GM23248 (cell line): ENCODE measurements around the gene NOX4. TPM values are rescaled to one million over a fixed set of nuclear protein-coding genes. Genes with fewer than 3 reads are reported as not detected.

Source experiments
- DNase-seq: peaks from one replicate; pipeline ENCODE4 v3.0.0-alpha.2; 2015
- H2AFZ ChIP-seq: fragments of 200-600 bp; sonication (generic); 2 replicates; pipeline ENCODE4 v1.6.1; 2016; ENCODE audit warnings: antibody characterized with exemption
- H3F3A ChIP-seq: fragments of 200-600 bp; sonication (generic); 2 replicates; pipeline ENCODE4 v1.6.1; 2016; ENCODE audit warnings: mild to moderate bottlenecking, antibody characterized with exemption, mixed run types; ENCODE audit not compliant: insufficient read depth
- H3K27ac ChIP-seq: fragments of 200-600 bp; sonication (generic); 2 replicates; pipeline ENCODE4 v1.5.1; 2016; ENCODE audit warnings: mild to moderate bottlenecking
- H3K27me3 ChIP-seq: fragments of 200-600 bp; sonication (generic); replicated peaks from 2 replicates; pipeline ENCODE4 v1.6.1; 2016; ENCODE audit warnings: mild to moderate bottlenecking; ENCODE audit not compliant: insufficient read depth
- H3K36me3 ChIP-seq: fragments of 200-600 bp; sonication (generic); 2 replicates; pipeline ENCODE4 v1.6.1; 2016; ENCODE audit warnings: low read depth, mild to moderate bottlenecking
- H3K4me1 ChIP-seq: fragments of 200-600 bp; sonication (generic); 2 replicates; pipeline ENCODE4 v1.6.1; 2016; ENCODE audit warnings: mild to moderate bottlenecking; ENCODE audit not compliant: insufficient read depth
- H3K4me2 ChIP-seq: fragments of 200-600 bp; sonication (generic); one replicate; pipeline ENCODE4 v1.6.1; 2016; ENCODE audit warnings: mild to moderate bottlenecking; ENCODE audit not compliant: unreplicated experiment
- H3K4me3 ChIP-seq: fragments of 200-600 bp; sonication (generic); 2 replicates; pipeline ENCODE4 v1.5.1; 2016; ENCODE audit warnings: mild to moderate bottlenecking
- H3K79me2 ChIP-seq: fragments of 200-600 bp; sonication (generic); 2 replicates; pipeline ENCODE4 v1.6.1; 2016; ENCODE audit warnings: mild to moderate bottlenecking; ENCODE audit not compliant: insufficient read depth
- H3K9ac ChIP-seq: fragments of 200-600 bp; sonication (generic); 2 replicates; pipeline ENCODE4 v1.6.1; 2016; ENCODE audit warnings: mild to moderate bottlenecking
- H3K9me2 ChIP-seq: fragments of 200-600 bp; sonication (generic); 2 replicates; pipeline ENCODE4 v1.6.1; 2016; ENCODE audit warnings: mixed run types, mild to moderate bottlenecking, moderate library complexity; ENCODE audit not compliant: insufficient read depth
- H3K9me3 ChIP-seq: fragments of 200-600 bp; sonication (generic); one replicate; pipeline ENCODE4 v1.6.1; 2017; ENCODE audit warnings: low read depth
- H4K20me1 ChIP-seq: fragments of 200-600 bp; sonication (generic); 2 replicates; pipeline ENCODE4 v1.6.0; 2016; ENCODE audit not compliant: insufficient read depth
- EZH2 ChIP-seq: fragments of 200-600 bp; sonication (generic); IDR thresholded peaks from 2 replicates; pipeline ENCODE4 v1.6.1; 2018; ENCODE audit warnings: antibody characterized with exemption, mild to moderate bottlenecking; ENCODE audit not compliant: insufficient read depth, poor library complexity, severe bottlenecking
- EZH2phosphoT487 ChIP-seq: fragments of 200-600 bp; sonication (generic); IDR thresholded peaks from 2 replicates; pipeline ENCODE4 v1.6.1; 2018; ENCODE audit warnings: antibody characterized with exemption, moderate library complexity, mild to moderate bottlenecking, low read depth; ENCODE audit not compliant: insufficient read depth
- WGBS, 2 experiments: methylation state at CpG; one replicate each; pipeline ENCODE4 v1.1.6; 2015 to 2017; ENCODE audit warnings: low lambda C conversion rate in 2 of 2, low coverage in 1 of 2; ENCODE audit errors: missing lambda C conversion rate in 2 of 2; 5-methylcytosine and 5-hydroxymethylcytosine counted together
- in situ Hi-C: fragments of 300-500 bp; cut with MboI; formaldehyde crosslinking; loops from 2 replicates; pipeline ENCODE4 v1.15.0; 2020
- polyA plus RNA-seq: library from polyadenylated mRNA; unstranded; fragments of >200 nt; fragmentation: Nextera tagmentation; extraction: Ambion mirVana; gene quantifications from 2 replicates; pipeline ENCODE4 v1.2.1, GENCODE V29; 2016
- total RNA-seq: library from RNA; depleted of rRNA; stranded (reverse); fragments of >200 nt; shearing (Covaris generic); gene quantifications from 2 replicates; pipeline ENCODE4 v1.2.3, GENCODE V29; 2014

NOX4 gene
- total and polyA plus RNA-seq, 2 experiments from 2014 or later = 0.54 to 1.4 TPM

- in situ Hi-C loops = loop anchor here (10.0 kb wide), 1 partner anchor 60 kb away; no protein-coding TSS in a partner anchor
- Histone ChIP-seq H3K9me3 (no peaks in the 10 kb centered on the region), H3K36me3 (no peaks in the 10 kb centered on the region), H3F3A (no peaks in the 10 kb centered on the region), H3K79me2 (no peaks in the 10 kb centered on the region), H2AFZ (no peak overlapping the region), H3K4me1 (no peaks in the 10 kb centered on the region), H4K20me1 (no peaks in the 10 kb centered on the region), H3K9ac (no peak overlapping the region), H3K27ac (no peak overlapping the region), H3K4me3 (no peak overlapping the region), H3K4me2 (no peak overlapping the region), H3K9me2 (no peaks in the 10 kb centered on the region), H3K27me3 (no peaks in the 10 kb centered on the region)
- TF ChIP-seq EZH2 (no peak), EZH2phosphoT487 (no peak)
- no peak for DNase-seq
- 49 to 59% methylated on average over 4 of the region's 4 CpGs for WGBS, 2 experiments
Observed at GRCh38 chr11:89535221-89535620, 44.0 kb upstream of the NOX4 start.

GRCh38 chr11:89529626-89530380, 38.6 kb upstream of the NOX4 start:
- Histone ChIP-seq H3K4me1 (no peaks in the 10 kb centered on the region), H3K9me2 (no peaks in the 10 kb centered on the region), H4K20me1 (no peaks in the 10 kb centered on the region), H3K79me2 (no peaks in the 10 kb centered on the region), H3K27me3 (no peaks in the 10 kb centered on the region; the same call in 1 of the 2 replicates), H3K4me3 (no peak overlapping the region), H3K27ac (no peak overlapping the region), H3F3A (no peaks in the 10 kb centered on the region), H3K4me2 (no peak overlapping the region), H3K9me3 (no peaks in the 10 kb centered on the region), H3K9ac (no peak overlapping the region), H2AFZ (no peak overlapping the region), H3K36me3 (no peaks in the 10 kb centered on the region)
- in situ Hi-C loops = loop anchor here (10.0 kb wide), 1 partner anchor 55 kb away; no protein-coding TSS in a partner anchor
- DNase-seq = no peak
- 24 to 26% methylated on average over 2 of the region's 2 CpGs for WGBS, 2 experiments
- TF ChIP-seq EZH2phosphoT487 (no peak), EZH2 (no peak)

GRCh38 chr11:89521792-89522191, 30.6 kb upstream of the NOX4 start:
- WGBS, 2 experiments = 18 to 39% methylated on average over 1 of the region's 1 CpG
- Histone ChIP-seq H3F3A (no peaks in the 10 kb centered on the region), H3K4me2 (no peak overlapping the region), H3K27me3 (no peaks in the 10 kb centered on the region), H3K4me1 (no peaks in the 10 kb centered on the region), H4K20me1 (no peaks in the 10 kb centered on the region), H3K79me2 (no peaks in the 10 kb centered on the region), H3K27ac (no peak overlapping the region), H3K9ac (no peak overlapping the region), H3K36me3 (no peaks in the 10 kb centered on the region), H3K9me2 (no peaks in the 10 kb centered on the region), H3K9me3 (no peaks in the 10 kb centered on the region), H2AFZ (no peak overlapping the region), H3K4me3 (no peak overlapping the region)
- no peak for DNase-seq
- in situ Hi-C loops = no loop called here
- TF ChIP-seq EZH2phosphoT487 (no peak), EZH2 (no peak)

GRCh38 chr11:89521294-89521693, 30.1 kb upstream of the NOX4 start:
- no peak overlapping the region for H3K27ac ChIP-seq
- H3F3A ChIP-seq = no peaks in the 10 kb centered on the region
- H3K9me3 ChIP-seq = no peaks in the 10 kb centered on the region
- DNase-seq = peak; percentile 29
- no peaks in the 10 kb centered on the region for H3K27me3 ChIP-seq
- H4K20me1 ChIP-seq = no peaks in the 10 kb centered on the region
- no peaks in the 10 kb centered on the region for H3K79me2 ChIP-seq
- TF ChIP-seq EZH2phosphoT487 (no peak), EZH2 (no peak)
- in situ Hi-C loops = no loop called here
- H2AFZ ChIP-seq = no peak overlapping the region
- WGBS, 2 experiments = 23 to 44% methylated on average over 2 of the region's 2 CpGs
- H3K4me3 ChIP-seq = no peak overlapping the region
- no peaks in the 10 kb centered on the region for H3K9me2 ChIP-seq
- H3K9ac ChIP-seq = no peak overlapping the region
- H3K36me3 ChIP-seq = no peaks in the 10 kb centered on the region
- H3K4me2 ChIP-seq = no peak overlapping the region
- H3K4me1 ChIP-seq = no peaks in the 10 kb centered on the region
